Dermis blood vessel endothelial cell (primary cell): ENCODE results near the gene SEMA5A. TPM values are rescaled to one million over a fixed set of nuclear protein-coding genes. Genes with fewer than 3 reads are reported as not detected.
"Not testable (repeated sequence)": the region's sequence is repeated elsewhere in the genome, so short reads cannot be mapped to it uniquely, and the experiment has no call there.

ENCODE experiments used
- DNase-seq: peaks from one replicate; pipeline ENCODE4 v3.0.0; 2010
- total RNA-seq: library from RNA; depleted of rRNA; stranded (reverse); fragments of >200 nt; gene quantifications from 2 replicates; pipeline ENCODE4 v1.2.3, GENCODE V29; 2014

SEMA5A gene
- total RNA-seq, 1 donor from 2014 or later: 0.17 TPM

GRCh38 chr5:9390113-9390512 is 155.8 kb downstream of the SEMA5A start:
- no peak for DNase-seq

GRCh38 chr5:9388941-9389674 is 156.8 kb downstream of the SEMA5A start:
- DNase-seq: no peak

- no peak for DNase-seq
Observed at GRCh38 chr5:9387879-9388278, 158.0 kb downstream of the SEMA5A start.

GRCh38 chr5:9386945-9387344 is 158.9 kb downstream of the SEMA5A start:
- no peak for DNase-seq

GRCh38 chr5:9382522-9382921 is 163.4 kb downstream of the SEMA5A start:
- DNase-seq: no peak

GRCh38 chr5:9381464-9381863 is 164.4 kb downstream of the SEMA5A start:
- no peak for DNase-seq

- no peak for DNase-seq
Observed at GRCh38 chr5:9380109-9380508, 165.8 kb downstream of the SEMA5A start.

- DNase-seq: no peak
Observed at GRCh38 chr5:9376363-9377117, 169.3 kb downstream of the SEMA5A start.

- DNase-seq: no peak
Observed at GRCh38 chr5:9375756-9376155, 170.1 kb downstream of the SEMA5A start.

GRCh38 chr5:9374025-9374424 is 171.8 kb downstream of the SEMA5A start:
- no peak for DNase-seq

- no peak for DNase-seq
Observed at GRCh38 chr5:9373571-9373970, 172.3 kb downstream of the SEMA5A start.

GRCh38 chr5:9370256-9370655 is 175.6 kb downstream of the SEMA5A start:
- DNase-seq: no peak

GRCh38 chr5:9365512-9365911 is 180.4 kb downstream of the SEMA5A start:
- no peak for DNase-seq

- DNase-seq: no peak
Observed at GRCh38 chr5:9363449-9363848, 182.4 kb downstream of the SEMA5A start.

GRCh38 chr5:9363026-9363425 is 182.8 kb downstream of the SEMA5A start:
- no peak for DNase-seq

- no peak for DNase-seq
Observed at GRCh38 chr5:9362600-9362999, 183.3 kb downstream of the SEMA5A start.

GRCh38 chr5:9361835-9362234 is 184.0 kb downstream of the SEMA5A start:
- DNase-seq: no peak

- DNase-seq: no peak
Observed at GRCh38 chr5:9358961-9359685, 186.8 kb downstream of the SEMA5A start.

GRCh38 chr5:9356351-9356825 is 189.5 kb downstream of the SEMA5A start:
- DNase-seq: no peak

GRCh38 chr5:9354336-9355081 is 191.4 kb downstream of the SEMA5A start:
- no peak for DNase-seq

- not testable (repeated sequence) for DNase-seq
Observed at GRCh38 chr5:9353048-9353447, 192.8 kb downstream of the SEMA5A start.

GRCh38 chr5:9351546-9351945 is 194.3 kb downstream of the SEMA5A start:
- no peak for DNase-seq
